Nephron (organoid): ENCODE results near the gene ZIC5.

ENCODE experiments used
- H3K27ac Mint-ChIP-seq, 3 experiments: 2 replicates each; pipeline ENCODE4 v1.8.0; 2020; ENCODE audit warnings: mixed read lengths in 3 of 3, mild to moderate bottlenecking in 2 of 3, moderate library complexity in 1 of 3
- H3K27me3 Mint-ChIP-seq: 2 replicates; pipeline ENCODE4 v1.8.0; 2021; ENCODE audit warnings: low read depth, mild to moderate bottlenecking, moderate library complexity, mixed read lengths
- H3K36me3 Mint-ChIP-seq: 2 replicates; pipeline ENCODE4 v1.8.0; 2020; ENCODE audit warnings: low read depth, mixed read lengths
- H3K4me1 Mint-ChIP-seq: 2 replicates; pipeline ENCODE4 v1.8.0; 2020; ENCODE audit warnings: mixed read lengths
- H3K4me3 Mint-ChIP-seq, 3 experiments: 2 replicates each; pipeline ENCODE4 v1.8.0; 2020; ENCODE audit warnings: mild to moderate bottlenecking in 3 of 3, mixed read lengths in 3 of 3, moderate library complexity in 2 of 3
- H3K9me3 Mint-ChIP-seq: 2 replicates; pipeline ENCODE4 v1.8.0; 2020; ENCODE audit warnings: mixed read lengths
- TF ChIP-seq, protein P1 (sequence below), 3 experiments: fragments of 200-600 bp; sonication (generic); IDR thresholded peaks; one replicate each; pipeline ENCODE4 v1.5.0; 2021; ENCODE audit warnings: antibody characterized with exemption in 3 of 3; ENCODE audit not compliant: unreplicated experiment in 3 of 3

ZIC5 gene

DNA sequence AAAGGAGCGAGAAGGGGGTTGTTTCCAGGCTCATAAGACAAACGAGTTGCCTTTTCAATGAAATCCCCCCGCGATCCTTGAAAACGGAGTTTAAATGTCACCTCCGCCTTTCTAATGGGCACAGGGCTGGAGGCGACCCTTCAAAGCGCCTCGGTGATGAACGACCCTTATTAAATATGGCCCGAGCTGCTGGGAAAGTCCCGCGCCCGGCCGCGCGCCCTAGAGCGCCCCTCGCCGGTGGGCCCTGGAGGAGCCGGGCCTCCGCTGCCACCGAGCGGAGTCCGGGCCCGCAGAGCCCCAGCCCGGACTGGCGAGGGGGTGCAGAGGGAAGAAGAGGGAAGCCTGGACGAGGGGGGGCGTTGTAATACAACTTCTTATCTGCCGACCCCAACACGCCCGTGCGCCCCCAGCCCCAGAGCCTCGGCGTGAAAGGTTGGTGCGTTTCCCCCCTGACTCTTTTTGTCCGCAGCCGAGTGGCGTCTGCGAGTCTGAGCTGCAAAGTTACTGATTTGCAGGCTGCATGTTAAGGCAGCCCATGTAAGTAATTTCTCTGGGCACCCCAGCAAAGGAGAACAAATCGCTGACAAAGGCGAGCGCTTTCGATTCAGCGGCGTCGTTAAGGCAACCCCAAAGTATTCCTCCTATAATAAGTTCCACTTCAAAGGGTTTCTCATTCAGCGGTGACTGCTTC lies 11.9 kb downstream of the ZIC5 start:
- Mint-ChIP-seq H3K4me1 (peaks cover 35% of the 10 kb centered on the region), H3K27ac (peak overlapping the region; percentile 73 to 91 (median 88)), H3K36me3 (no peaks in the 10 kb centered on the region), H3K9me3 (no peaks in the 10 kb centered on the region), H3K4me3 (peak overlapping the region; percentile 70 to 81 (median 79)), H3K27me3 (peaks cover 100% of the 10 kb centered on the region)
- TF ChIP-seq, protein P1, sequence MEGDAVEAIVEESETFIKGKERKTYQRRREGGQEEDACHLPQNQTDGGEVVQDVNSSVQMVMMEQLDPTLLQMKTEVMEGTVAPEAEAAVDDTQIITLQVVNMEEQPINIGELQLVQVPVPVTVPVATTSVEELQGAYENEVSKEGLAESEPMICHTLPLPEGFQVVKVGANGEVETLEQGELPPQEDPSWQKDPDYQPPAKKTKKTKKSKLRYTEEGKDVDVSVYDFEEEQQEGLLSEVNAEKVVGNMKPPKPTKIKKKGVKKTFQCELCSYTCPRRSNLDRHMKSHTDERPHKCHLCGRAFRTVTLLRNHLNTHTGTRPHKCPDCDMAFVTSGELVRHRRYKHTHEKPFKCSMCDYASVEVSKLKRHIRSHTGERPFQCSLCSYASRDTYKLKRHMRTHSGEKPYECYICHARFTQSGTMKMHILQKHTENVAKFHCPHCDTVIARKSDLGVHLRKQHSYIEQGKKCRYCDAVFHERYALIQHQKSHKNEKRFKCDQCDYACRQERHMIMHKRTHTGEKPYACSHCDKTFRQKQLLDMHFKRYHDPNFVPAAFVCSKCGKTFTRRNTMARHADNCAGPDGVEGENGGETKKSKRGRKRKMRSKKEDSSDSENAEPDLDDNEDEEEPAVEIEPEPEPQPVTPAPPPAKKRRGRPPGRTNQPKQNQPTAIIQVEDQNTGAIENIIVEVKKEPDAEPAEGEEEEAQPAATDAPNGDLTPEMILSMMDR (IDR thresholded peaks at IDR 0.05; ENCODE audit: unreplicated experiment in 3 of 3) = peak in 2 of 3 experiments; percentile 27 to 46

DNA sequence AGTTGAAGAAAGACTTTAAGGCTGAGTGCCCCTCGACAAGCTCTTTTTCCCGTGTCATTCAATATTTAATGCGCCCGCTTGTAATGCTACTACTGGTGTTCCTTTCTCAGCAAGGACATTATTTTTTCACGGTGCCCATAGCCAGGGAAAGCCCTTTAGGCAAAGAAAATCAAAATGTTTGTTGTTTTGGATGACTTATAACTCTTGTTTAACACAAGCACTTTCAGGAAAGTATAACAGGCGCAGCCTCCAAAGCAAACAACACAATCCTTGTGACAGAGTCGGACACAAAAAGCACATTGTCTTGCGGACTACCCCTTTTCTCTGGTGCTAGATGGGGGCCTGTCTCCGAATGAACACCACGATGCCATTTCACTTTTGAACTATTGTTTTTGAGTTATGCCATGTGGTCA lies 12.4 kb downstream of the ZIC5 start:
- Mint-ChIP-seq H3K27ac (peak overlapping the region; percentile 16 to 84 (median 23)), H3K9me3 (no peaks in the 10 kb centered on the region), H3K36me3 (no peaks in the 10 kb centered on the region), H3K4me3 (peak overlapping the region; percentile 61 to 77 (median 69)), H3K4me1 (peaks cover 35% of the 10 kb centered on the region), H3K27me3 (peaks cover 100% of the 10 kb centered on the region)
- TF ChIP-seq, protein P1 (IDR thresholded peaks at IDR 0.05; ENCODE audit: unreplicated experiment in 3 of 3) = no peak

DNA sequence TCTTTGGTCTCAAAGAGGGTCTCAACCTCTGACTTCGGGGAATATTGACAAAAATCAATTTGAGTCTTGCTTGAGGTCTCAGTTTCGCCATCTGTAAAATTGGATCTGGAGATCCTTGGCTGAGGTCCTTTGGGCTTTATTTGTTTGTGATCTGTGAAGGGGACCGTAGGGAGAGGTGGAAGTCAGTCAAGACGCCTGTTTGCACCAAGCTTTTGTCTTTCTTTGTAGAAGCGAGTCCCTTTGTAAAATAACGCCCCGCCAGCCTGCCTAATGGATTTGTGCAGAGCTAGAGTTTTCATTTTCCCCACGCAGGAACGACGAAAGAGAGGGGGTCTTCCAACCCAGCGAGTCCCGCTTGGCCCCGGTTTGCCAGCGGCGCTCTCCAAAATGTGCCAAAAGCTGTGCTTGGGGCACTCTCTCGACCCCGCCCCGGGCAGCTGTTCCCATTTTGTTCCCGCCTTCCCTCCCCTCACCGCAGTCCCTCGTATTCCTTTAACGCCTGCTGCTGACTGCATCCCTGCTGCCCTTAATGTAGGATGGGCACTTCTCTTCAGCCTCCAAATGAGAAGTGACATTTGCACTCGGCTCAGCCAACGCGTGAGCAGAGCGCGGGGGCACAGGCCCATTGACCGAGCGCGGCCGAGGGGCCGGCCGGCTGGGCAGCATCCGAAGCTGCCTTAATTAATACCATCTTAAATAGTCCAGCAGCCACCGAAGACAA lies 13.0 kb downstream of the ZIC5 start:
- Mint-ChIP-seq H3K36me3 (no peaks in the 10 kb centered on the region), H3K27me3 (peaks cover 100% of the 10 kb centered on the region), H3K9me3 (no peaks in the 10 kb centered on the region), H3K4me3 (peak overlapping the region; percentile 61 to 77 (median 69)), H3K27ac (peak overlapping the region; percentile 16 to 84 (median 23)), H3K4me1 (peaks cover 35% of the 10 kb centered on the region)
- TF ChIP-seq, protein P1 (IDR thresholded peaks at IDR 0.05; ENCODE audit: unreplicated experiment in 3 of 3) = no peak

DNA sequence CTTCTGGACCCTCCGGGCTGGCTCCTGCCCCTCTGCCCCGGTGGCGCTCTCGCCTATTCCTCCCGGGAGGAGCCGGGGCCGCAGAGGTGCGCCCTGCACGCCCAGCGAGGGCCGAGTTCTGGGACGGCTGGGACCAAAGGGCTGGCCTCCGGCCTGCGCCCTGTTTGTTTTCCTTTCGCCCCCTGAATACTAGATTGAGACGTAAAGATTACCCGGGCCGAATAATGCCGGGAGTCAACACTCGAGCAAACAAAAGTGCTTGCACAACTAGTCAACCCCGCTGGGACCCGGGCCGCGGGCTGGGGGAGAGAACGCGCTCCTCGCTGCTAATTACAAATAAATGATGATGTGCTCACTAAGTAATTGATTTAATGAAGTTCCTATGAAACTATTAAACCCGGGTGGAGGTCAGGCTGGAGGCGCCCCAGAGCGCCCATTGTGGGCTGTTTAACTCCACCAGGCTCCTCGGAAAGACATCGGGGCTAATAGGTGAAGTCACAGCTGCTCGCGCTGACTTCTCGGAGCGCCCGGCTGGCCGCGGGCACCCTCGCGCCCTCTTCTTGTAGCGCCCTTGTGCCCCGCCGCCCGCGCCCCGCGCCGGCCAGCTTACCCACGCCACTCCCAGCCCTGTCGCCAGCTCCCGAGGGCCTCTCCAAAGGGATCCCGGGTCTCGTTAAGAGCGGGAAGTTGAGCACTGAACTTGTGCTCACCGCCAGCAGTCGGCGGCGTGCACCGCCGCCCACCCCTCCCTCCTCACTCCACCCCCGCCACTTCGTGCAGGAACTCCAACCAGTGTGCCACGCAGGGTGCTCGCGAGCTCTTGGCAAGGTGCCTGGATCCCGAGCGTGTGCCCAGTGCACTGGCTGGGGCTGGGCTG lies 14.9 kb downstream of the ZIC5 start:
- Mint-ChIP-seq H3K9me3 (no peaks in the 10 kb centered on the region), H3K4me3 (peak overlapping the region; percentile 81 to 88 (median 88)), H3K36me3 (no peaks in the 10 kb centered on the region), H3K4me1 (peaks cover 35% of the 10 kb centered on the region), H3K27me3 (peaks cover 100% of the 10 kb centered on the region), H3K27ac (peak overlapping the region; percentile 37 to 65 (median 47))
- TF ChIP-seq, protein P1 (IDR thresholded peaks at IDR 0.05; ENCODE audit: unreplicated experiment in 3 of 3) = no peak

DNA sequence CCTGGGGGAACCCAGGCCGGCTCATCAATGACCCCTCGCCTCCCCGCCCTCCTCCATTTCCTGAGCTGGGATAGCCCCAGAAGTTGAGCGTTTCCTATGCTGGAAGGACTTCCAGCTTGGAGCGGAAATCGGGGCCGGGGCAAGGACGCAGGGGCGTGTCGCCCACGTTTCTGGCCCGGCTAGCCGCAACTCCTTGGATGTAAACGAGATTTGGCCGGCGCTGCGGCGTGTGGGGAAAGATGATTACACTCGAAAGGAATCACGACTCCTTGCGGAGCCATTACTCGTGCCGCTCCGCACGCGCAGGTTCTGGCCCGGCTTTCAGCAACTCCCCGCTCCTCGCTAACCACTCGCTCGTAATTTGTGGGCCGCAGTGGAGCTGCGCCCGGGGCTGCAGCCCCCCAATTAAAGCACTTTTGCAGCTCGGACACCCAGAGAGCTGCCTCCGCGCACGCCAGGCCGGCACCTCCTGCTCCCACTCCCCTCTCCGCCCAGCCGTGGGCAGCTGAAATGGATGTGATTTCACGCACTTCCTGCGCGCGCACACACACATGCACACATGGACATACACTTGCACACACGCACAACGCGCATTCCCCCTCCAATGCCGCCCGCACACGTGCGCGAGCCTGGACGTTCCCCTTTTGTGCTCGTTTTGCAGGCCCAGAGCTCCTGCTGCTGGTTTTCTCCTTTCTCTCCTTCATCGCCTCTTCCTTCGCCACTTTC lies 15.7 kb downstream of the ZIC5 start:
- Mint-ChIP-seq H3K4me3 (peak overlapping the region; percentile 81 to 88 (median 88)), H3K36me3 (no peaks in the 10 kb centered on the region), H3K27ac (peak overlapping the region; percentile 47 to 65 (median 58)), H3K9me3 (no peaks in the 10 kb centered on the region), H3K27me3 (peaks cover 100% of the 10 kb centered on the region), H3K4me1 (peaks cover 41% of the 10 kb centered on the region)
- TF ChIP-seq, protein P1 (IDR thresholded peaks at IDR 0.05; ENCODE audit: unreplicated experiment in 3 of 3) = no peak
